Activated CD4-positive, alpha-beta T cell treated with anti-CD3 and anti-CD28 coated beads, Interleukin-2, amount 10 ng/mL, durations not matched to agents 24 days and 14 days (primary cell): ENCODE results near the gene SPRED2. TPM values are rescaled to one million over a fixed set of nuclear protein-coding genes. Genes with fewer than 3 reads are reported as not detected.

ENCODE experiments used
- DNase-seq: peaks from one replicate; pipeline ENCODE4 v3.0.0; 2022
- H3K27ac Mint-ChIP-seq: one replicate; pipeline ENCODE4 v1.8.0; 2022; ENCODE audit warnings: mild to moderate bottlenecking, mixed read lengths
- H3K27me3 Mint-ChIP-seq: one replicate; pipeline ENCODE4 v1.8.0; 2022; ENCODE audit warnings: mixed read lengths
- H3K36me3 Mint-ChIP-seq: one replicate; pipeline ENCODE4 v1.8.0; 2022; ENCODE audit warnings: low read depth, mild to moderate bottlenecking, mixed read lengths
- H3K4me1 Mint-ChIP-seq: one replicate; pipeline ENCODE4 v1.8.0; 2021; ENCODE audit warnings: mixed read lengths
- H3K4me3 Mint-ChIP-seq: one replicate; pipeline ENCODE4 v1.8.0; 2022; ENCODE audit warnings: mild to moderate bottlenecking, moderate library complexity, mixed read lengths
- H3K9me3 Mint-ChIP-seq: one replicate; pipeline ENCODE4 v1.8.0; 2021; ENCODE audit warnings: mixed read lengths
- intact Hi-C: fragments of 100-400 bp; cut with micrococcal nuclease; formaldehyde crosslinking; loops from one replicate; pipeline ENCODE4 v1.15.1; 2023
- total RNA-seq: library from RNA; stranded (reverse); gene quantifications from 2 replicates; pipeline ENCODE4 v1.2.3, GENCODE V29; 2022

Gene SPRED2
- total RNA-seq, 1 donor from 2014 or later: 9.2 TPM

DNA sequence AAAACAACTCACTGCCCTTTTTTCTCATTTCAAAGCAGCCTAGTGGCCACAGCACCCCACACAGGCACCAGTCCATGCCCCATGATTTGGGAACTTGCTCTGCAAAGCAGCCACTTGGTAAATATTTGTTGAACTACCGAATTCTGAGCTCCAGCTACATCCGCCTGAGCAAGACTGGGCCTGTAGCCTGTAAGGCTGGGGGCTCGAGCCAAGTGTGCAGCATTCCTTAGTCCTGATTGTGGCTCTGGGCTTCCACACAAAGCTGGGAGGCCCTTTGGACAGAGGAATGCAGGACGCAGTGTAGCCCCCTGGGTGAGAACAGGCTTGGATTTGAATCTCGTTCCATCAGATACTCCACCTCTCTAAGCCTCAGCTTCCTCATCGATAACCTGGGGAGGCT lies 116.3 kb downstream of the SPRED2 start:
- Mint-ChIP-seq H3K27me3 (no peaks in the 10 kb centered on the region), H3K9me3 (peaks cover 4% of the 10 kb centered on the region), H3K27ac (no peak overlapping the region), H3K4me3 (no peak overlapping the region), H3K36me3 (peaks cover 20% of the 10 kb centered on the region), H3K4me1 (peaks cover 20% of the 10 kb centered on the region)
- intact Hi-C loops: no loop called here
- no peak for DNase-seq

- DNase-seq: no peak
- H3K36me3 Mint-ChIP-seq: peaks cover 20% of the 10 kb centered on the region
- H3K4me3 Mint-ChIP-seq: no peak overlapping the region
- H3K27ac Mint-ChIP-seq: no peak overlapping the region
- H3K27me3 Mint-ChIP-seq: no peaks in the 10 kb centered on the region
- H3K9me3 Mint-ChIP-seq: peaks cover 4% of the 10 kb centered on the region
- peaks cover 13% of the 10 kb centered on the region for H3K4me1 Mint-ChIP-seq
- intact Hi-C loops: no loop called here
Measured at GRCh38 chr2:65314801-65315441, 117.5 kb downstream of the SPRED2 start.

- Mint-ChIP-seq H3K27me3 (no peaks in the 10 kb centered on the region), H3K4me1 (peaks cover 8% of the 10 kb centered on the region), H3K36me3 (peaks cover 18% of the 10 kb centered on the region), H3K9me3 (no peaks in the 10 kb centered on the region), H3K4me3 (no peak overlapping the region), H3K27ac (no peak overlapping the region)
- intact Hi-C loops: no loop called here
- DNase-seq: no peak
Measured at GRCh38 chr2:65313954-65314256, 118.5 kb downstream of the SPRED2 start.

- Mint-ChIP-seq H3K27ac (no peak overlapping the region), H3K4me3 (no peak overlapping the region), H3K36me3 (peaks cover 18% of the 10 kb centered on the region), H3K9me3 (no peaks in the 10 kb centered on the region), H3K27me3 (no peaks in the 10 kb centered on the region), H3K4me1 (peaks cover 8% of the 10 kb centered on the region)
- no peak for DNase-seq
- intact Hi-C loops: no loop called here
Measured at GRCh38 chr2:65313126-65313953, 119.1 kb downstream of the SPRED2 start.

GRCh38 chr2:65311596-65311995 lies 120.8 kb downstream of the SPRED2 start:
- Mint-ChIP-seq H3K27ac (no peak overlapping the region), H3K36me3 (peaks cover 15% of the 10 kb centered on the region), H3K4me1 (peaks cover 7% of the 10 kb centered on the region), H3K27me3 (peaks cover 2% of the 10 kb centered on the region), H3K9me3 (no peaks in the 10 kb centered on the region), H3K4me3 (no peak overlapping the region)
- intact Hi-C loops: no loop called here
- DNase-seq: no peak

DNA sequence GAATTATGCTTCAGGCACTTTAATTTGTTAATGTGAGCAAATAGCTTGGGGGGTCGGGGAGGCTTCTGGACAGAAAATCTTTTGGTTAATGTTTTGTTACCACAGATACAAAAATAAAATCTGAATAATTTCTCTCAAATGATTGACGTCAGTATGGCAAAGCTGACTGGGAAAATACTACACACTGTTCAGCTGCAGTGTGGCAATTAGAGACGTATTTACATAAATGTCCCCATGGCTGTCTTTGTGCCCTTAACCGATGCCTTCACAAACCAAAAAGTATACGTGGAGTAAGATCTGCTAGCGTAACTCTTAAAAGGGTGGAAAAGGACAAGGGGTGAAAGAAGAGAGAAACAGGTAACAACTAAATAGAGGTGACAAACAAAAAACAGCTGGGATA lies 121.3 kb downstream of the SPRED2 start:
- Mint-ChIP-seq H3K4me3 (no peak overlapping the region), H3K27ac (no peak overlapping the region), H3K36me3 (peaks cover 11% of the 10 kb centered on the region), H3K27me3 (peaks cover 3% of the 10 kb centered on the region), H3K4me1 (peaks cover 5% of the 10 kb centered on the region), H3K9me3 (no peaks in the 10 kb centered on the region)
- intact Hi-C loops: no loop called here
- no peak for DNase-seq

DNA sequence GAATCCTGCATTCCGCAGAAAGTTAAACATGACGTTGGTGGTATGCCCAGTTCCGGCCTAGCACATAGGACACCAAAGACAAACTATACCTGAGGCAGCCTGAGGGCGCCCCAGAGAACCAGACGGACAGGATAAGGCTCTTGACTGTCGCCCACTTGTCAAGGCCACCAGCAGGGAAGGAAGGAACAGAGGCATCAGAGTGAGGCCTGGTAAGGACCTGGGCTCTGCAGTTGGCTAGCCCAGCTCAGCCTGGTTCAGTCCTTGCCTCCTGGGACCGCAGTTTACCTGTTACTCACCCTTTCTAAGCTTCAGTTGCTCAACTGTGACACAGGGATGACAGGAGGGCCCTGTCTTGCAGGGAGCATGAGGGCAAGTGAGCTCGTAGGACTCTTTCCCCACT lies 122.7 kb downstream of the SPRED2 start:
- Mint-ChIP-seq H3K27ac (no peak overlapping the region), H3K9me3 (no peaks in the 10 kb centered on the region), H3K36me3 (peaks cover 9% of the 10 kb centered on the region), H3K27me3 (peaks cover 5% of the 10 kb centered on the region), H3K4me1 (peaks cover 5% of the 10 kb centered on the region), H3K4me3 (no peak overlapping the region)
- DNase-seq: no peak
- intact Hi-C loops: no loop called here

DNA sequence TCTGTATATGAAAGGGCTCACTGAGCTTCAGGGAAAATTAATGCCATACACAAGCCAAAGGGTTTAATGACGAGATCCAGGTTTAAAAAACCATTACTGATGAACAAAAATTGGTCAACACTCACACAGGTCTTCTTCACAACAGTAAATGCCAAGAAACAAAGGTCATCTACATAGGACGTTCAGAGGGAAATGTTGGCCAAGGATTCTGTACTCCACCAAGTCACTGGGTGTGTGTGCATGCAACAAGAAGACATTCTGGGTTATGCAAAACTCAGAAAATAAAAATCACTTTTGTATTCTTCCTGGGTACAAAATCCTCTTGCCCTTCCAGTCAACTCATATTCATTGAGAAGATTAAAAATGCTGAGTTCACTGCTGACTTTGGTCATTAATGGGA lies 126.5 kb downstream of the SPRED2 start:
- DNase-seq: no peak
- Mint-ChIP-seq H3K4me3 (no peak overlapping the region), H3K27me3 (peaks cover 18% of the 10 kb centered on the region), H3K9me3 (no peaks in the 10 kb centered on the region), H3K36me3 (peaks cover 1% of the 10 kb centered on the region), H3K4me1 (peaks cover 22% of the 10 kb centered on the region), H3K27ac (no peak overlapping the region)
- intact Hi-C loops: no loop called here

DNA sequence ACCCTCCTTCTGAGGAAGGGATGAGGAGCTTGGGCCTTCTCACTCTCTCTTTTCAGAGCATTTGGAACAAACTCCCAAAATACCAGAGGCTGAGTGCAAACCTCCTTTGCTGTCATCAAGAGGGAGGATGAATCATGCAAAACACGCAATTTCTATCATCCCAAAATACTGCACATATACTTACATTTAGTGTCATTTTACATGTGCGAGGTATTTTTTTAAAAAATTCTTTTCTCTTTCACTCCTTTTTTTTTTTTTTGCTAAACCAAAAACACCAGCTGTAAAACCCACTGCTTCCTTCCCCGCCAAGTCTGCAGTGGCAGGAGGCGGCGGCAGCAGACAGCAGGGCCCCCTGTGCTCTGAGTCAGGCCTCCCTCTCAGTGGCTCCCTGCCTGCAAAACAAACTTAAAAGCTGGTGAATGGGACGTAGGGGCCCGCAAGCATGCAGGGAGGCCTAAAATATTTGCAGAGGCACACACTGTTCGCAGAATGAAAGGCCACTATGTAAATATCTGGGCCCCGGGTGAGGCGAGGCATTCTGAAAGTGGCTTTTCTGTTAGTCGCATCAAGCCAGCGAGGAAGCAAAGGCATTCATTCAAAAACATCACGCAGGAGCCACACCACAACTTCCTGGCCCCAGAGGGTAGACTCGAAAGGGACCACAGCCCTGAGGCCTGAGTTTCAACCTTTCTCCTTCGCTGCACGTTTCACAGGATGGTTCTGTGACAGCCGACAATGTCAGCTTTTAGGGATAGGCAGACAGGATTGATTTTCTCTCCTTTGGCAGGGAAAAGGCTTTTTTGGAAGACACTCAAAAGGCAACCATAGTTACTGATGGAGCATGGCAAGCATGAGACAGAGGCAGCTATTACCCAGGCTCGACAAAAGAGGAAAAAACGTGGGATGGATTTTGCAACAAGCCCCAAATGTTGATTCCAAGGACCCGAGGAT lies 131.4 kb downstream of the SPRED2 start:
- Mint-ChIP-seq H3K36me3 (peaks cover 1% of the 10 kb centered on the region), H3K27ac (peak overlapping the region; percentile 93), H3K4me1 (peaks cover 50% of the 10 kb centered on the region), H3K4me3 (peak overlapping the region; percentile 82), H3K9me3 (no peaks in the 10 kb centered on the region), H3K27me3 (peaks cover 30% of the 10 kb centered on the region)
- peak; percentile 91 for DNase-seq
- intact Hi-C loops: loop anchor here (1.0 to 5.0 kb wide), 9 partner anchors 19 to 252 kb away; partner anchors contain the start of genes ACTR2, CEP68 and SPRED2

DNA sequence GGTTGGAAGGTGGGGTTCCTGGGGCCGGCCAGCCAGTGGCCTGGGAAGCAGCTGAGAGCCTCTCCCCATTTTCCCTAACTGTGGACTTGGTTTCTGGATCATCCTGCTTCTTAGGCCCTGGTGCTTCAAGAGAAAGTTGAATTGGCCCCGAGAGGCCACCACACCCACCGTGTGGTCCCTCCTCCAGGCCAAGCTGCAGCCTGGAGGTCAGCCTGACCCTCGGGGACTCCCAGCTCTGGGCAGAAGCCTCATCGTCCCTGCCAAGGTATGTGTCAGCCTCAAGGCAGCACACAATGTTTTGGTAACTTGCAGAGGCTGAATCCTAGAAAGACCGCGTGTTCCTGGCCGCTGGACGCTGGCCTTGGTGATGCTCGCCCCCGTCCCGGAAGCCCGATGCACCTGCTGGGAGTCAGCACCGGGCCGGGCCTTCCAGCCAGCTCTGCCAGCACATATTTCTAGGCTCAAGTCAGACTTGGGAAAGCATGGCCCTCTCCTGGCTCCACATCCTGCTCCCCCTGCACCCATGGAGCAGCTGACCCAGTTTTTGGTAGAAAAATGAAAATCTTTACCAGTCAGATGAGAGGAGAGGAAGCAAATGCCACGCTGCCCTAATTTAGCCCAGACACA lies 132.2 kb downstream of the SPRED2 start:
- peak overlapping the region; percentile 82 for H3K4me3 Mint-ChIP-seq
- DNase-seq: no peak
- H3K4me1 Mint-ChIP-seq: peaks cover 50% of the 10 kb centered on the region
- no peaks in the 10 kb centered on the region for H3K9me3 Mint-ChIP-seq
- H3K27ac Mint-ChIP-seq: peak overlapping the region; percentile 93
- peaks cover 32% of the 10 kb centered on the region for H3K27me3 Mint-ChIP-seq
- intact Hi-C loops: loop anchor here (2.0 to 5.0 kb wide), 3 partner anchors 33 to 83 kb away; partner anchors contain the start of gene ACTR2
- peaks cover 1% of the 10 kb centered on the region for H3K36me3 Mint-ChIP-seq

DNA sequence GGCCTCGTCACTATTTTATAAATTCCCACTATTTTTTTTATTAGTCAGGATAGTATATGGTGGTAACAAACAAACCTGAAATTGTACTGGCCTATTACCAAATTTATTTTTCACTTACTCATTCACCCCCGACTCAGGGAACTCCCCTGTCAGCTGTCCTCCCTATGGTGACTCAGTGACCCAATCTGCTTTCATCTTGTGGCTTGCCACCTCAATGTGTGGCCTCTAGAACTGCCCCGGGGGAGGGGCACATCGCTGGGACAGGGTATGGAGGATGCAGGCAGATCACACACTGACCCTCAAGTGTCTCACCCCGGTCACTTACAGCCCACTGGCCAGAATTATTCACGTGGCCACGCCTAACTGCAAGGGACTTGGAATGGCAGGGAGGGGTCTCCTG lies 133.2 kb downstream of the SPRED2 start:
- H3K27ac Mint-ChIP-seq: peak overlapping the region; percentile 4
- intact Hi-C loops: loop anchor here (1.0 kb wide), 1 partner anchor 169 kb away; the partner anchor contains the start of gene RAB1A
- peaks cover 50% of the 10 kb centered on the region for H3K4me1 Mint-ChIP-seq
- peak overlapping the region; percentile 46 for H3K4me3 Mint-ChIP-seq
- peak; percentile 74 for DNase-seq
- H3K9me3 Mint-ChIP-seq: no peaks in the 10 kb centered on the region
- H3K36me3 Mint-ChIP-seq: peaks cover 1% of the 10 kb centered on the region
- peaks cover 42% of the 10 kb centered on the region for H3K27me3 Mint-ChIP-seq

DNA sequence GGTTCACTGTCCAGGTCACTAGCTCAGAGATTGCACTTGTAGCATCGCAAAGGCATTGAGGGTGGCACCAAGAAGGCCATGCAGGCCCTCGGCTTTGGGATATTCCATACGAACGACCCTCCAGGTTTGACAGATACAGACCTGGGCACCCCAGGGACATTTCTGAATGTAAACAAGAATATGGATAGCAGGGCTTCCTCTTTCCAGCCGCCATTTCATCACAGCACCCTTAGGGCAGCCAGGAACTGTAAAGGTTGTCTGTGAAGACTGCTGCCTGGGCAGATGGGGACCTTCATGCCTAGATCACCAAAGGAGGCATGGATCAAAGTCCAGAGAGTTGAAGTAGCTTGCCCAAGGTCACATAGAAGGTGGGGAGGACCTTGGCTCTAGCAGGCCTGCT lies 134.3 kb downstream of the SPRED2 start:
- H3K4me1 Mint-ChIP-seq: peaks cover 49% of the 10 kb centered on the region
- H3K36me3 Mint-ChIP-seq: peaks cover under 1% of the 10 kb centered on the region
- H3K27ac Mint-ChIP-seq: peak overlapping the region; percentile 32
- H3K27me3 Mint-ChIP-seq: peaks cover 43% of the 10 kb centered on the region
- H3K9me3 Mint-ChIP-seq: no peaks in the 10 kb centered on the region
- no peak overlapping the region for H3K4me3 Mint-ChIP-seq
- no peak for DNase-seq
- intact Hi-C loops: no loop called here

DNA sequence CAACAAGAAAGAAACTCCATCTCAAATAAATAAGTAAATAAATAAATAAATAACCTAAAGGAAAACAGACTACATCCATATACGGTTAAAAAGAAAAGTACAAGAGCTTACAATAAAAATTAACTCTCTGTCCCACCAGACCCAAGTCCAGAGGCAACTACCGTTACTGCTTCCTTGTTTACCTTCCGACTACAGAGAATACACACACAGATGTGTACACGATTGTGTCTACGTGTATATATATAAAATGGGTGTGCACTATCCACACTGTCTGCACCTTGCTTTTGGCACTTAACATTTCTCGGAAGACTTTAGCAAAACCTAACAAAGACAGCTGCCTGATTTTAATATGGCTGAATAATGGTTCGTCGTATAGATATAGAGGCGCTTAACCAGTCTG lies 134.9 kb downstream of the SPRED2 start:
- Mint-ChIP-seq H3K4me3 (no peak overlapping the region), H3K4me1 (peaks cover 44% of the 10 kb centered on the region), H3K27me3 (peaks cover 44% of the 10 kb centered on the region), H3K27ac (no peak overlapping the region), H3K9me3 (no peaks in the 10 kb centered on the region), H3K36me3 (no peaks in the 10 kb centered on the region)
- no peak for DNase-seq
- intact Hi-C loops: no loop called here
